B cell (primary cell): ENCODE results near the gene DDX55.

ENCODE experiments used
- EZH2 ChIP-seq: IDR thresholded peaks from 2 replicates; pipeline ENCODE4 v1.6.1; 2012; ENCODE audit warnings: borderline replicate concordance, low read depth, mild to moderate bottlenecking, moderate library complexity, low read length; ENCODE audit not compliant: insufficient read depth, poor library complexity, severe bottlenecking
- TF ChIP-seq, protein P1 (sequence below): fragments of 200-600 bp; IDR thresholded peaks from one replicate; pipeline ENCODE4 v1.8.0; 2022; ENCODE audit warnings: antibody characterized with exemption, mild to moderate bottlenecking

DNA sequence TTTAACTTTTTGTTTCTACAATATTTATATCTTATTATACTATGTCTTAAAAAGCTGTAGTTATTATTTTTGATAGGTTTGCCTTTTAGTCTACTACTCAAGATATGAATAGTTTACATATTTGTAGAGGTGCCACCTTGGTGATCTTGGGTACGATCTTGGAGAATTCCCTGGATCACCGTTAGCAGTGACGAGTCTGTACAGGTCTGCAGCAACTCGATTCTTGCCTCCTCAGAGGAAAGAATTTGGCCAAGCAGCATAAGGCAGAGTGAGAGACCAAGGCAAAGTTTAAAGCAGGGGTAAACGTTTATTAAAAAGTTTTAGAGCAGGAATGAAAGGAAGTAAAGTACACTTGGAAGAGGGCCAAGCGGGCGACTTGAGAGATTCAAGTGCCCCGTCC lies 65.9 kb downstream of the DDX55 start:
- TF ChIP-seq, protein P1, sequence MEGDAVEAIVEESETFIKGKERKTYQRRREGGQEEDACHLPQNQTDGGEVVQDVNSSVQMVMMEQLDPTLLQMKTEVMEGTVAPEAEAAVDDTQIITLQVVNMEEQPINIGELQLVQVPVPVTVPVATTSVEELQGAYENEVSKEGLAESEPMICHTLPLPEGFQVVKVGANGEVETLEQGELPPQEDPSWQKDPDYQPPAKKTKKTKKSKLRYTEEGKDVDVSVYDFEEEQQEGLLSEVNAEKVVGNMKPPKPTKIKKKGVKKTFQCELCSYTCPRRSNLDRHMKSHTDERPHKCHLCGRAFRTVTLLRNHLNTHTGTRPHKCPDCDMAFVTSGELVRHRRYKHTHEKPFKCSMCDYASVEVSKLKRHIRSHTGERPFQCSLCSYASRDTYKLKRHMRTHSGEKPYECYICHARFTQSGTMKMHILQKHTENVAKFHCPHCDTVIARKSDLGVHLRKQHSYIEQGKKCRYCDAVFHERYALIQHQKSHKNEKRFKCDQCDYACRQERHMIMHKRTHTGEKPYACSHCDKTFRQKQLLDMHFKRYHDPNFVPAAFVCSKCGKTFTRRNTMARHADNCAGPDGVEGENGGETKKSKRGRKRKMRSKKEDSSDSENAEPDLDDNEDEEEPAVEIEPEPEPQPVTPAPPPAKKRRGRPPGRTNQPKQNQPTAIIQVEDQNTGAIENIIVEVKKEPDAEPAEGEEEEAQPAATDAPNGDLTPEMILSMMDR, result no peak
- no peak for TF ChIP-seq EZH2
